ENCODE measurements around the gene PIBF1. TPM values are rescaled to one million over a fixed set of nuclear protein-coding genes. Genes with fewer than 3 reads are reported as not detected.
A peak's percentile ranks its signal among the peaks of the same experiment; 100 is the strongest.
"Not testable (repeated sequence)": the region's sequence is repeated elsewhere in the genome, so short reads cannot be mapped to it uniquely, and the experiment has no call there.

The PIBF1 gene
- polyA plus RNA-seq, 3 donors from 2014 or later, result 2.6 to 27.0 (median 15.4) TPM

DNA sequence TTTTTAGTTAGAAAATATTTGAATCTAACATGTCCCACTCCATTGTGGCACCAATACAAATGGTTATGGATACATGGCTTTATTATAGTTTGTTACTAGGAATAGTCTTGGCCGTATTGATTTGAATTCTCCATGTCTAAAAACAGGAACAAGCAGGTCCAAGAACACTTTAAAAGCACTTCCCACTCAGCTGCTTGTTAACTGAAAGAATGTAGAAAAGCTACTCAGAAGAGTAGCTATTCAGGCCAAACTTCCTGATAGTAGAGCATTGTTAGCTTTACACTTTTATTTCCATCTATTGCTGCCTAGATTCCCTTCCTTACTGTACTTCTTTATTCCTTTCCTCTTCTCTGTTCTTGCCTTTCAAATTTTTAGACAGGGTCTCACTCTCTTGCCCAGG lies 6.9 kb downstream of the PIBF1 start:
- Mint-ChIP-seq H3K4me3 (no peak overlapping the region), H3K4me1 (peaks cover 11 to 48% of the 10 kb centered on the region in 2 donors), H3K36me3 (peaks cover 5 to 14% (median 5%) of the 10 kb centered on the region in 3 donors), H3K9me3 (no peaks in the 10 kb centered on the region), H3K27me3 (ENCODE audit: low read depth in 3 of 3) (peaks cover 0 to 2% (median 0%) of the 10 kb centered on the region in 3 donors), H3K27ac (peak overlapping the region in 1 of 6 donors; percentile 5)
- no peak for DNase-seq

DNA sequence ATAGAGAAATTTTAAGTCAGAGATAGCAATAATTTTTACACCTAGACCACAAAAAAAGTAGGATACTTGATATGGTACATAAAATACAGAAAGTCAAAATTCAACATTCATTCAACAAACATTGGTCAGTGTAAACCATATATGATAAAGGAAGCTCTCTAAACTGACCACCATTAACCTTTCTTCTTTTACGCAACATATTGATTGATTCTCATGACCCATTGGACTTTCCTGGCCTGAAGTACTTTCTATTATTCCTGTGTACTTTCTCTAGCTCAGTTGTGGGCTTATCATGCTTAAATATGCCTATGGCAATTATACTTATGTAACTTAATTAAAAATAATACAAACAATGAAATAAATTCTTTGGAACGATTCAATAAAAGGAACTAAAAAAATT lies 10.7 kb downstream of the PIBF1 start:
- no peak for DNase-seq
- H3K4me1 Mint-ChIP-seq, result peaks cover 0 to 27% of the 10 kb centered on the region in 2 donors
- H3K4me3 Mint-ChIP-seq, result no peak overlapping the region
- peaks cover 21 to 39% (median 21%) of the 10 kb centered on the region in 3 donors for H3K36me3 Mint-ChIP-seq
- H3K9me3 Mint-ChIP-seq, result no peaks in the 10 kb centered on the region
- H3K27me3 Mint-ChIP-seq (ENCODE audit: low read depth in 3 of 3), result peaks cover 0 to 2% (median 0%) of the 10 kb centered on the region in 3 donors
- no peak overlapping the region for H3K27ac Mint-ChIP-seq

DNA sequence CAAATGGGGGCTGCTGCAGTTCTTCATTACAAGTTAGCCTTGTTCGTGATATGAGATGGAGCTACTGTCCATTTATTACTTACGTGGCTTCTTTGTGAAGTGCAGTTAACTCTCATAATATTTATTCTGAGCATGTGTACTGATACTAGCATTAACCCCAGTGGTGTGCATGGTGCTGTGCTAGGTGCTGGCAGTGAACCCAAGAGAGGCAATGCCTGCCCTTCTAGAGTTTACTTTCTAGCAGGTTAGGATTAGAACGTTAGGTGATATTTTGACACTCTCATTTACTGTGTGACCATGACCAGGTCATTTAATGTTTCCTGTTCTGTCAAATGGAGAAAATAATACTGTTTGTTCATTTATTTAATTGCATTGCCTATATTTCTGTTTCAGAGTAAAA lies 16.9 kb downstream of the PIBF1 start:
- Mint-ChIP-seq H3K27ac (no peak overlapping the region), H3K36me3 (peaks cover 24 to 43% (median 25%) of the 10 kb centered on the region in 3 donors), H3K4me1 (peaks cover 0 to 12% of the 10 kb centered on the region in 2 donors), H3K9me3 (no peaks in the 10 kb centered on the region), H3K4me3 (no peak overlapping the region), H3K27me3 (ENCODE audit: low read depth in 3 of 3) (peaks cover 0 to 2% (median 0%) of the 10 kb centered on the region in 3 donors)
- no peak for DNase-seq

DNA sequence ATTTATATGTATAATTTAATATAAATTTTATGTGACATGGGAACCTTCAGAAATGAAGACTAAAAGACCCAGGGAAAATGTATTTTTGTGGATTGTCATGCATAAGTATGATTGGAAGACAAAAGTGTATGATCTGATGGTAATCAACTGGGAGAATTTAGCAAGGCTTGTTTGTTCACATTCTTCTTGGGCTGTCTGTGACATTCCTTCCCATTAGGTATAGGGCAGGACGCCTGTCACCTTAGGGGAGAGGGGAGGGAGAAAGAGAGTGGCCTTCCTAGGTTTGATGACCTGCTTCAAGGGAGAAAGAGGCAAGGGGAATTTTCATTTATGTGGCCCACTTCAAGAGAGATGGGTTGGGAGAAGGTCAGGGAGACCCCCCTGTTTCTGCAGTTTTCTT lies 22.4 kb downstream of the PIBF1 start:
- Mint-ChIP-seq H3K27me3 (ENCODE audit: low read depth in 3 of 3) (peaks cover 0 to 2% (median 0%) of the 10 kb centered on the region in 3 donors), H3K4me3 (no peak overlapping the region), H3K9me3 (peaks cover 0 to 1% (median 0%) of the 10 kb centered on the region in 6 donors), H3K4me1 (peaks cover 0 to 13% of the 10 kb centered on the region in 2 donors), H3K36me3 (peaks cover 9 to 20% (median 10%) of the 10 kb centered on the region in 3 donors), H3K27ac (peak overlapping the region in 1 of 6 donors; percentile 23)
- DNase-seq, result no peak

DNA sequence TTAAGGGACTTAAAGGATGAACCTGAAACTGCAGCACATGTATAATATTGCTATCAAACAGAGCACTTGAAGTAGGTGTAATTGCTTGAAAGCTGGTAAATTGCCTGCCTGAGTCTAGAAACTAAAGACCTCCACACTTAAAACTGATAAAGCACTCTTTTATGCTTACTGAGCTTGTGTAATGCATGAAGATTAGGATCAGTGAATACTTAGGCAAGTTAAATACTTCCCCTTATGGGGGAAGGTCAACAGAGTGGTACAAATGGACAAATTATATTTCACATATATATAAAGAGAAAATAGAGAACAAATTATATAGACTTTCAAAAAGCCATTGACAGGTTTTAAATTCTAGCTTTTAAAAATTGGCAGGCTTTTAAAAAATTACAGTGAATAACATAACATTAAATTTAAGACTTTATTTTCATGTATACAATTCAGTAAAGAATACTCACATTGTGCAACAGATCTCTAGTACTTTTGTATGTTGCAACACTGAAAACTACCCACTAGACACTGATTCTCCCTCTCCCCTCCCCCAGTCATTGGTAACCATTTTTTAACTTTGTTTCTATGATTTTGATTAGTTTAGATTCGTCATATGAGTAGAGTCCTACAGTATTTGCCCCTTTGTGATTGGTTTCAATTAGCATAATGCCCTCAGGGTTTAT lies 23.9 kb downstream of the PIBF1 start:
- Mint-ChIP-seq H3K27me3 (ENCODE audit: low read depth in 3 of 3) (peaks cover 0 to under 1% (median 0%) of the 10 kb centered on the region in 3 donors), H3K27ac (peak overlapping the region in 1 of 6 donors; percentile 2), H3K9me3 (peaks cover 0 to 1% (median 0%) of the 10 kb centered on the region in 6 donors), H3K4me1 (peaks cover 0 to 13% of the 10 kb centered on the region in 2 donors), H3K4me3 (no peak overlapping the region), H3K36me3 (peaks cover 8 to 14% (median 9%) of the 10 kb centered on the region in 3 donors)
- DNase-seq, result no peak

DNA sequence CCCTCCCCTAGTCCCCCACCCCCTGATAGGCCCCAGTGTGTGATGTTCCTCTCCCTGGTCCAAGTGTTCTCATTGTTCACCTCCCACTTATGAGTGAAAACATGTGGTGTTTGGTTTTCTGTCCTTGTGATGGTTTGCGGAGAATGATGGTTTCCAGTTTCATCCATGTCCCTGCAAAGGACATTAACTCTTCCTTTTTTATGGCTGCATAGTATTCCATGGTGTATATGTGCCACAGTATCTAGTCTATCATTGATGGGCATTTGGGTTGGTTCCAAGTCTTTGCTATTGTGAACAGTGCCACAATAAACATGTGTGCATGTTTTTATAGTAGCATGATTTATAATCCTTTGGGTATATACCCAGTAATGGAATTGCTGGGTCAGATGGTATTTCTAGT lies 24.6 kb downstream of the PIBF1 start:
- H3K27me3 Mint-ChIP-seq (ENCODE audit: low read depth in 3 of 3); DNase-seq; H3K4me3 Mint-ChIP-seq; H3K9me3 Mint-ChIP-seq: not testable (repeated sequence)
- Mint-ChIP-seq H3K27ac (peak overlapping the region in 1 of 6 donors; percentile 29), H3K36me3 (peaks cover 5 to 12% (median 9%) of the 10 kb centered on the region in 3 donors), H3K4me1 (peaks cover 0 to 13% of the 10 kb centered on the region in 2 donors)

DNA sequence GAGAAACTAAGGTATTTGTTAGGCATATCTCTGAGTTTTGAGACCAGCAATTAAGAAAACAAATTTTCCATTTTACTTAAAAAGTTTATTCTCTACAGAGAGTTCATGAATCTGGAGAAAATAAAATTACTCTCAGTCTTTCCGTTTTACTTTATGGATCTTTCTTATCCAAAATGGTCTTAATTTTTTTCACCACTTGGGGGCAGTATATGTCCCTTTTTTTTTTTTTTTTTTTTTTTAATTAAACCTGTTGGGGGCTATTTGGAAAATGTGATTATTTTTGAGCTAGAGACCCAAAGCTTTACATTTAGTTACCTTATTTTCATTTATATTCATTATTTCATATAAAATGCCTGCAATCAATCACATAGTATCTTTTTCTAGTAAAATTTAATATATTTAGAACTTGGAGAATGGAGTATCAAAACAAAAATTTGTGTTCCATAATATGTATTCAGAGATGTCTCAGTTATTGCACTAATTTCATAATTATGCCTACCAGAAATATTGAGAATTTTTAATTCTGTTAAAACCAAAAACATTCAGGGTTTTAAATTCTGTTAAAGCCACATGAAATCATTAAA lies 27.1 kb downstream of the PIBF1 start:
- Mint-ChIP-seq H3K36me3 (peaks cover 11 to 17% (median 12%) of the 10 kb centered on the region in 3 donors), H3K4me3 (no peak overlapping the region), H3K4me1 (peaks cover 0 to 4% of the 10 kb centered on the region in 2 donors), H3K27ac (no peak overlapping the region), H3K27me3 (ENCODE audit: low read depth in 3 of 3) (no peaks in the 10 kb centered on the region), H3K9me3 (peaks cover 0 to 1% (median 0%) of the 10 kb centered on the region in 6 donors)
- DNase-seq, result peak; percentile 3 to 17 (median 15)

DNA sequence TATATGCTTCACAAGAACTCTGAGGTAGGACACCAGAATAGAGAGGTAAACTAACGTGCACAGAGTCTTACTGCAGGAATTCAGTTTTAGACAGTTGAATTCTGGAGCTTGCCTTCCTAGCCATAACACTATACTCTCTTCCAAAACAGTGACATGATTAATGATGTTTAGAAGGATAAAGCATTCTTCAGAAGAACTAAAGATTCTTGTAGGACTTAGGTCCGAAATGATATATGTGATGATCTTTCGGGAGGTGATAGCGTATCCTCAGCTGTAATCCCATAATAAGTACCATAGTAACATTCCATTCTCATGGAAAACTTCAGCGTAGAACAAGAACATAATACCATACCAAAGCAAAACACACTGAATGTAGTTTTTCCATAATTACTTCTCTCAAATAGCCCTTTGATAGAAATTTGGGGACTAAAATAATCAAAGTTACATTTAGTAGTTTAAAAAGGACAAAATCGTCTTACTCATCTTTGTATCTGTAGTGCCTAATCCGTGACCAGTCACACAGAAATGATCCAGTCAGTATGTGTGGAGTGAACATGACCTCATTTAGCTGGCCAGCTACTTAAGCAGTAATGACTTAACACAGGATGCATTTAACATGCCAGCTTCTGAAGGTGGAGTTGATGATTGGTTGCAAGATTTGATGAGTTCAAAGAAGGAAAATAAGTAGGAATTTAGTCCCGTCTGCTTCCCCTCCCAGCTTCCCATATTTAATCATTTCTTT lies 38.4 kb downstream of the PIBF1 start:
- H3K4me1 Mint-ChIP-seq, result no peaks in the 10 kb centered on the region
- DNase-seq, result no peak
- no peaks in the 10 kb centered on the region for H3K27me3 Mint-ChIP-seq (ENCODE audit: low read depth in 3 of 3)
- no peak overlapping the region for H3K27ac Mint-ChIP-seq
- H3K9me3 Mint-ChIP-seq, result no peaks in the 10 kb centered on the region
- no peak overlapping the region for H3K4me3 Mint-ChIP-seq
- peaks cover 17 to 25% (median 22%) of the 10 kb centered on the region in 3 donors for H3K36me3 Mint-ChIP-seq

DNA sequence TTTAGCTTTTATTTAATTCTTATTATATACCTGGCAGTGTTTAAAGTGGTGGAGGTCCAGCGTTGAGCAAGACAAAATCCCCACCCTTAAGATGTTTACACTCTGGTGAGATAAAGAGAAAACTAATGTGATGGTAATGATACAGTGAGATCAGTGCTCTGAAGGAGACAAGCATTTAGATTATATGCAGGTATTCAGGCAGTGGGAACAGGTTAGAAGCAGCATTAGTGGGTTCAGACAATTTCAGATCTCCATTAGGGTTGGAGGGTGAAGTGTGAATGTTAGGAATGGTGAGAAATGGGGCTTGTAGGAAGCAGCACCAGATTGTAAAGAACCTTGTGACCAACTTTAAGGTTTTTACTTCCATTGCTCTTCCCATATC lies 39.0 kb downstream of the PIBF1 start:
- Mint-ChIP-seq H3K9me3 (no peaks in the 10 kb centered on the region), H3K36me3 (peaks cover 14 to 25% (median 22%) of the 10 kb centered on the region in 3 donors), H3K4me3 (no peak overlapping the region), H3K27me3 (ENCODE audit: low read depth in 3 of 3) (no peaks in the 10 kb centered on the region), H3K4me1 (no peaks in the 10 kb centered on the region), H3K27ac (peak overlapping the region in 1 of 6 donors; percentile 30)
- no peak for DNase-seq

DNA sequence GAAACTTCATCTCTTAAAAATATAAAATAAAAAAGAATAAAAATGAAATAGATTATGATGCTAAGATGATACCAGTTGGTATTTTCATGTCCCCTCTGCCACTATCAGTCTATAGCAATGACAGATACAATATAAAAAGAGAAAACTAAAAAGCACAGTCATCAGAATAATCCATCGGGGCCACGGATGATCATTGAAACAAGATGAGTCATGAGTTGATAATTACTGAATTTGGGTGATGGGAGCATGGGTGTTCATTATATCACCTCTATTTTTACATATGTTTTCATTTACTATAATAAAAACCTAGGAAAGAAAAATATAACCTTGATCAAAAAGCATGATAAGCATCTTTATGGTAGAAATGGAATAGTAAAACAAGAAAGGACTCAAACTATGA lies 41.1 kb downstream of the PIBF1 start:
- no peaks in the 10 kb centered on the region for H3K4me1 Mint-ChIP-seq
- H3K36me3 Mint-ChIP-seq, result peaks cover 17 to 37% (median 30%) of the 10 kb centered on the region in 3 donors
- no peak overlapping the region for H3K4me3 Mint-ChIP-seq
- DNase-seq, result no peak
- no peaks in the 10 kb centered on the region for H3K9me3 Mint-ChIP-seq
- H3K27ac Mint-ChIP-seq, result peak overlapping the region in 1 of 6 donors; percentile 8
- H3K27me3 Mint-ChIP-seq (ENCODE audit: low read depth in 3 of 3), result no peaks in the 10 kb centered on the region

DNA sequence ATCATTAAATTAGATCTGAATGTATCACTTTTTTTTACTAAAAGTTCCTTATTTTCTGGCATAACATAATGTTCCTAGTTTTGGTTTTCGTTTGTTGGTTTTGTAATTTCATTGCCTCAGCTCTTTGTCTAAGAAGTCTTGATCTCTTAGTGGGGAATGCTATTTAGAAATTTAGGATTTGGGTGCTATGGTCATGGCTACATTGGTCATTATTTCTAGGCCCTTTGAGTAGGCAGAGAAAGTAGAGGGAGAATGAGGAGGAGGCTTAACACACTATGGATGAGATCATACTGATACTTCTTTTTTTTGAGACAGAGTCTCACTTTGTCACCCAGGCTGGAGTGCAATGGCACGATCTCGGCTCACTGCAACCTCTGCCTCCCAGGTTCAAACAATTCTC lies 41.8 kb downstream of the PIBF1 start:
- Mint-ChIP-seq H3K4me1 (peaks cover 0 to under 1% of the 10 kb centered on the region in 2 donors), H3K4me3 (no peak overlapping the region), H3K9me3 (no peaks in the 10 kb centered on the region), H3K27ac (no peak overlapping the region), H3K36me3 (peaks cover 21 to 41% (median 33%) of the 10 kb centered on the region in 3 donors), H3K27me3 (ENCODE audit: low read depth in 3 of 3) (no peaks in the 10 kb centered on the region)
- DNase-seq, result no peak

DNA sequence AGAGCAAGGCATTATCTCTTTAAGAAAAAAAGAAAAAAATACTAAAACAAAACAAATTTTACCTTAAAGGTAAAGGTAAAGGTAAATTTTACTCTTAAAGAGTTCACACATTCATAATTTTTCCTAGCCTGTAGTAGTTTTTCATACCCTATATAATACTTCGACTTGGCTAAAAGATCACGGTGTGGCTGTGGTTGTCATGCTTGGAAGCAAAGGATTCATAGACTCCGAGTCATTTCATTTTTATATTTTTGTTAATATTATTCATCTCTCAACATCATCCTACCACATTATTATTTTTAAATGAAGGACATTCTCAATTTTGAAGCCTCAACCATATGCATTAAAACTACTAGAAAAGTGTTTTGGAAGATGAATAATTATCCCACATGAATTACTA lies 52.7 kb downstream of the PIBF1 start:
- peaks cover 0 to 1% (median 0%) of the 10 kb centered on the region in 3 donors for H3K27me3 Mint-ChIP-seq (ENCODE audit: low read depth in 3 of 3)
- peaks cover 12 to 26% (median 16%) of the 10 kb centered on the region in 3 donors for H3K36me3 Mint-ChIP-seq
- no peak overlapping the region for H3K27ac Mint-ChIP-seq
- H3K9me3 Mint-ChIP-seq, result no peaks in the 10 kb centered on the region
- DNase-seq, result no peak
- peaks cover 28 to 35% of the 10 kb centered on the region in 2 donors for H3K4me1 Mint-ChIP-seq
- H3K4me3 Mint-ChIP-seq, result no peak overlapping the region

DNA sequence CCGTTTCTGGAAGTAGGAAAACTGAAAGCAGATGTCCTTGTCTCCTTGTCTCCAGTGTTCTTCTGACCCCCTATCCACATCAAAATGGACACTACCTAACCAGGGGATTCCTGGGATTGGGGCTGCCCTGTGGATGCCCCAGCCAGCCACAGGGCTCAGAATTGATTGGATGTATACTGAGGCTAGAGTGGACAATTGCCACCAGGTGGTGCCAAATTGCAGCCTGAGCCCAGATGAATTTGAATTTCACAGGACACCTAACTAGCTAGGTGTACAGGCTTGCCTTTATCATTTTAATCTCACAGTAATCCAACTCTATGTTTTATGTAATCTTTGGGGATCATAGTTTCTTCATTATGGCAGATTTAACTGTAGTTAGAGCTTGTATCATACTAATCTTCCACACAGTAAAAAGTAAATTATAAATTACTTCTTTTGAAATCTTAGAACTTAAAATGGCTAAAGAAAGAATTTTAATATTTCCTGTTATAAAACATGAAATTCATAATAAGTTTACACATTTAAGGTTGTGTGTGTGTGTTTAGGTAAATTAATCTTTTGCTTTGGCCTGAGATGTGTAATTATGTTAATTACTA lies 58.0 kb downstream of the PIBF1 start:
- H3K4me1 Mint-ChIP-seq, result no peaks in the 10 kb centered on the region
- H3K4me3 Mint-ChIP-seq, result no peak overlapping the region
- peaks cover 0 to 1% (median 0%) of the 10 kb centered on the region in 3 donors for H3K27me3 Mint-ChIP-seq (ENCODE audit: low read depth in 3 of 3)
- no peak overlapping the region for H3K27ac Mint-ChIP-seq
- no peaks in the 10 kb centered on the region for H3K9me3 Mint-ChIP-seq
- H3K36me3 Mint-ChIP-seq, result peaks cover 4 to 9% (median 9%) of the 10 kb centered on the region in 3 donors
- peak in 2 of 3 donors; percentile 2 to 5 for DNase-seq

Measured in immature natural killer cell (primary cell).